GM15510 (cell line): ENCODE results near the gene TNC.

Experiments
- POLR2A ChIP-seq: IDR thresholded peaks from 3 replicates; pipeline ENCODE4 v1.6.1; 2011; ENCODE audit warnings: borderline replicate concordance; ENCODE audit not compliant: insufficient read length; ENCODE audit errors: extremely low read depth

TNC gene

GRCh38 chr9:115057559-115057958, 60.4 kb downstream of the TNC start:
- TF ChIP-seq POLR2A, result no peak

GRCh38 chr9:115050002-115050490, 67.9 kb downstream of the TNC start:
- no peak for TF ChIP-seq POLR2A

GRCh38 chr9:115046824-115047223, 71.1 kb downstream of the TNC start:
- no peak for TF ChIP-seq POLR2A

GRCh38 chr9:115046199-115046598, 71.8 kb downstream of the TNC start:
- TF ChIP-seq POLR2A, result no peak

- TF ChIP-seq POLR2A, result no peak
Observed at GRCh38 chr9:115043632-115044031, 74.3 kb downstream of the TNC start.

GRCh38 chr9:115042781-115043509, 75.0 kb downstream of the TNC start:
- no peak for TF ChIP-seq POLR2A

- TF ChIP-seq POLR2A, result no peak
Observed at GRCh38 chr9:115039516-115040120, 78.3 kb downstream of the TNC start.

- TF ChIP-seq POLR2A, result no peak
Observed at GRCh38 chr9:115038178-115038577, 79.8 kb downstream of the TNC start.

- no peak for TF ChIP-seq POLR2A
Observed at GRCh38 chr9:115036691-115037090, 81.3 kb downstream of the TNC start.

GRCh38 chr9:115035841-115036612, 81.9 kb downstream of the TNC start:
- no peak for TF ChIP-seq POLR2A

GRCh38 chr9:115034801-115035200, 83.2 kb downstream of the TNC start:
- no peak for TF ChIP-seq POLR2A

- TF ChIP-seq POLR2A, result no peak
Observed at GRCh38 chr9:115033800-115034199, 84.2 kb downstream of the TNC start.

GRCh38 chr9:115032296-115032695, 85.7 kb downstream of the TNC start:
- no peak for TF ChIP-seq POLR2A

GRCh38 chr9:115030006-115030405, 88.0 kb downstream of the TNC start:
- no peak for TF ChIP-seq POLR2A

GRCh38 chr9:115025721-115026120, 92.2 kb downstream of the TNC start:
- no peak for TF ChIP-seq POLR2A
